Activated T-cell treated with anti-CD3 and anti-CD28 coated beads for 48 hours (primary cell): ENCODE results near the gene ADCY2.

Experiments
- DNase-seq: peaks from one replicate; pipeline ENCODE4 v3.0.0-alpha.2; 2020; ENCODE audit warnings: low read depth

ADCY2 gene

GRCh38 chr5:7597059-7597642 lies 201.2 kb downstream of the ADCY2 start:
- no peak for DNase-seq

- no peak for DNase-seq
Measured at GRCh38 chr5:7606840-7607465, 211.0 kb downstream of the ADCY2 start.

GRCh38 chr5:7608772-7609171 lies 212.8 kb downstream of the ADCY2 start:
- no peak for DNase-seq

- no peak for DNase-seq
Measured at GRCh38 chr5:7609726-7610125, 213.8 kb downstream of the ADCY2 start.

GRCh38 chr5:7610531-7611177 lies 214.7 kb downstream of the ADCY2 start:
- DNase-seq = no peak

GRCh38 chr5:7611518-7611917 lies 215.6 kb downstream of the ADCY2 start:
- no peak for DNase-seq

- no peak for DNase-seq
Measured at GRCh38 chr5:7615566-7616061, 219.7 kb downstream of the ADCY2 start.

GRCh38 chr5:7616897-7617296 lies 221.0 kb downstream of the ADCY2 start:
- DNase-seq = no peak

GRCh38 chr5:7622498-7622897 lies 226.6 kb downstream of the ADCY2 start:
- no peak for DNase-seq

- no peak for DNase-seq
Measured at GRCh38 chr5:7625740-7626139, 229.8 kb downstream of the ADCY2 start.

GRCh38 chr5:7628248-7628647 lies 232.3 kb downstream of the ADCY2 start:
- no peak for DNase-seq

GRCh38 chr5:7628820-7629219 lies 232.9 kb downstream of the ADCY2 start:
- no peak for DNase-seq

GRCh38 chr5:7629561-7629960 lies 233.6 kb downstream of the ADCY2 start:
- no peak for DNase-seq

- no peak for DNase-seq
Measured at GRCh38 chr5:7634837-7635236, 238.9 kb downstream of the ADCY2 start.

GRCh38 chr5:7638456-7638855 lies 242.5 kb downstream of the ADCY2 start:
- DNase-seq = no peak

- DNase-seq = no peak
Measured at GRCh38 chr5:7642029-7642428, 246.1 kb downstream of the ADCY2 start.

GRCh38 chr5:7644723-7645122 lies 248.8 kb downstream of the ADCY2 start:
- no peak for DNase-seq

- DNase-seq = no peak
Measured at GRCh38 chr5:7650755-7651154, 254.8 kb downstream of the ADCY2 start.

GRCh38 chr5:7653046-7653445 lies 257.1 kb downstream of the ADCY2 start:
- DNase-seq = no peak

GRCh38 chr5:7657153-7657552 lies 261.2 kb downstream of the ADCY2 start:
- DNase-seq = no peak

GRCh38 chr5:7659420-7659819 lies 263.5 kb downstream of the ADCY2 start:
- no peak for DNase-seq

- no peak for DNase-seq
Measured at GRCh38 chr5:7662289-7662688, 266.4 kb downstream of the ADCY2 start.

- DNase-seq = no peak
Measured at GRCh38 chr5:7663808-7664207, 267.9 kb downstream of the ADCY2 start.

GRCh38 chr5:7664208-7664607 lies 268.3 kb downstream of the ADCY2 start:
- no peak for DNase-seq
